Prostate gland (tissue), 2 donors: Measurements from ENCODE around the gene GRB10.
"Not testable (repeated sequence)": the region's sequence is repeated elsewhere in the genome, so short reads cannot be mapped to it uniquely, and the experiment has no call there.

Experiments used
- POLR2A ChIP-seq: fragments of 450-650 bp; IDR thresholded peaks from one replicate; pipeline ENCODE4 v1.6.1; 2016; ENCODE audit warnings: antibody characterized with exemption, mild to moderate bottlenecking
- POLR2AphosphoS5 ChIP-seq: sonication (generic); formaldehyde crosslinking; IDR thresholded peaks from one replicate; pipeline ENCODE4 v1.6.1; 2017; ENCODE audit warnings: antibody characterized with exemption
- TF ChIP-seq, protein P1 (sequence below), 4 experiments: fragments of 200-600 bp in 2 of 4; fragments of 450-650 bp in 2 of 4; sonication (generic) in 2 of 4; IDR thresholded peaks; 1 replicate in 3 of 4; 2 replicates in 1 of 4; pipeline ENCODE4 v1.5.1; 2016 to 2019; ENCODE audit warnings: antibody characterized with exemption in 4 of 4, mild to moderate bottlenecking in 2 of 4, moderate library complexity in 2 of 4

DNA sequence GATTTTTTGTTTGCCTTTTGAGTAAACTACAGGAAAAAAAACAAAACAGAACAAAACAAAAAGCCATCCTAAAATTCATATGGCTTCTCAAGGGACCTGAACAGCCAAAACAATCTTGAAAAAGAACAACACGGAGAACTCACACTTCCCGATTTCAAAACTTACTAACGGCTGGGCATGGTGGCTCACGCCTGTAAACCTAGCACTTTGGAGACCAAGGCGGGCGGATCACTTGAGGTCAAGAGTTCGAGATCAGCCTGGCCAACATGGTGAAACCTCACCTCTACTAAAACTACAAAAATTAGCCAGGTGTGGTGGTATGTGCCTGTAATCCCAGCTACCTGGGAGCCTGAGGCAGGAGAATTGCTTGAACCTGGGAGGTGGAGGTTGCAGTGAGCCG lies 46.9 kb downstream of the GRB10 start:
- TF ChIP-seq, protein P1, sequence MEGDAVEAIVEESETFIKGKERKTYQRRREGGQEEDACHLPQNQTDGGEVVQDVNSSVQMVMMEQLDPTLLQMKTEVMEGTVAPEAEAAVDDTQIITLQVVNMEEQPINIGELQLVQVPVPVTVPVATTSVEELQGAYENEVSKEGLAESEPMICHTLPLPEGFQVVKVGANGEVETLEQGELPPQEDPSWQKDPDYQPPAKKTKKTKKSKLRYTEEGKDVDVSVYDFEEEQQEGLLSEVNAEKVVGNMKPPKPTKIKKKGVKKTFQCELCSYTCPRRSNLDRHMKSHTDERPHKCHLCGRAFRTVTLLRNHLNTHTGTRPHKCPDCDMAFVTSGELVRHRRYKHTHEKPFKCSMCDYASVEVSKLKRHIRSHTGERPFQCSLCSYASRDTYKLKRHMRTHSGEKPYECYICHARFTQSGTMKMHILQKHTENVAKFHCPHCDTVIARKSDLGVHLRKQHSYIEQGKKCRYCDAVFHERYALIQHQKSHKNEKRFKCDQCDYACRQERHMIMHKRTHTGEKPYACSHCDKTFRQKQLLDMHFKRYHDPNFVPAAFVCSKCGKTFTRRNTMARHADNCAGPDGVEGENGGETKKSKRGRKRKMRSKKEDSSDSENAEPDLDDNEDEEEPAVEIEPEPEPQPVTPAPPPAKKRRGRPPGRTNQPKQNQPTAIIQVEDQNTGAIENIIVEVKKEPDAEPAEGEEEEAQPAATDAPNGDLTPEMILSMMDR (IDR thresholded peaks at IDR 0.05) = not testable (repeated sequence)
- TF ChIP-seq POLR2A, POLR2AphosphoS5: not testable (repeated sequence)
